T-cell (primary cell): ENCODE measurements around the gene C2orf69. TPM values are rescaled to one million over a fixed set of nuclear protein-coding genes. Genes with fewer than 3 reads are reported as not detected.

Experiments
- ATAC-seq, 4 experiments: fragments of 200-7000 bp in 3 of 4; fragments of 150-1000 bp in 1 of 4; cut with Tn5 transposase; replicated peaks in 1 of 4; 1 replicate in 3 of 4; 2 replicates in 1 of 4; pipeline ENCODE4 v1.10.0; 2021; ENCODE audit warnings: moderate library complexity in 3 of 4, mild to moderate bottlenecking in 2 of 4, moderate number of reproducible peaks in 1 of 4
- CTCF ChIA-PET, 2 donors: fragments of 300-600 bp; sonication (Branson Sonifier 250); formaldehyde crosslinking; loops; one replicate each; lab custom pipeline; 2022; ENCODE audit warnings: antibody characterized with exemption in 2 of 2; lab: Charles Lee
- POLR2A ChIA-PET, 2 donors: fragments of 300-600 bp; sonication (Branson Sonifier 250); formaldehyde crosslinking; loops; one replicate each; lab custom pipeline; 2022; ENCODE audit warnings: antibody characterized with exemption in 2 of 2; lab: Charles Lee
- DNase-seq, 35 experiments: peaks; one replicate each; pipeline versions ENCODE4 v3.0.0 to v3.0.0-alpha.2; 2013 to 2023
- H3K27ac ChIP-seq: one replicate; pipeline ENCODE4 v1.5.1; 2013; ENCODE audit warnings: low read length
- H3K27me3 ChIP-seq, 2 experiments: replicated peaks in 1 of 2; 1 replicate in 1 of 2; 2 replicates in 1 of 2; pipeline versions ENCODE4 v1.6.1 to v1.7.0; 2013; ENCODE audit warnings: low read length in 1 of 2, mixed read lengths in 1 of 2; ENCODE audit not compliant: control insufficient read depth in 2 of 2, insufficient read depth in 2 of 2; ENCODE audit errors: extremely low read depth in 1 of 2
- H3K36me3 ChIP-seq, 2 donors: 1 replicate in 1 of 2; 2 replicates in 1 of 2; pipeline versions ENCODE4 v1.6.1 to v1.7.0; 2013; ENCODE audit warnings: low read length in 1 of 2; ENCODE audit not compliant: control insufficient read depth in 2 of 2, insufficient read depth in 1 of 2; ENCODE audit errors: extremely low read depth in 1 of 2
- H3K4me1 ChIP-seq, 2 experiments: 1 replicate in 1 of 2; 2 replicates in 1 of 2; pipeline versions ENCODE4 v1.6.1 to v1.7.0; 2013; ENCODE audit warnings: low read length in 2 of 2, mixed read lengths in 1 of 2; ENCODE audit not compliant: insufficient read depth in 2 of 2, control insufficient read depth in 1 of 2; ENCODE audit errors: extremely low read depth in 1 of 2
- H3K4me3 ChIP-seq, 2 donors: 1 replicate in 1 of 2; 2 replicates in 1 of 2; pipeline versions ENCODE4 v1.5.1 to v1.7.0; 2013; ENCODE audit warnings: mild to moderate bottlenecking in 2 of 2, low read length in 1 of 2, moderate library complexity in 1 of 2; ENCODE audit not compliant: control insufficient read depth in 1 of 2; ENCODE audit errors: extremely low read depth in 1 of 2
- H3K9me3 ChIP-seq: 2 replicates; pipeline ENCODE4 v1.7.0; 2013
- H3K27ac Mint-ChIP-seq, 2 donors: one replicate each; pipeline ENCODE4 v1.8.0; 2020 to 2021; ENCODE audit warnings: mild to moderate bottlenecking in 2 of 2, mixed read lengths in 2 of 2
- H3K27me3 Mint-ChIP-seq, 2 donors: one replicate each; pipeline ENCODE4 v1.8.0; 2021 to 2022; ENCODE audit warnings: mixed read lengths in 2 of 2
- H3K36me3 Mint-ChIP-seq: one replicate; pipeline ENCODE4 v1.8.0; 2021; ENCODE audit warnings: mixed read lengths
- H3K4me1 Mint-ChIP-seq, 3 donors: one replicate each; pipeline ENCODE4 v1.8.0; 2020 to 2022; ENCODE audit warnings: mixed read lengths in 3 of 3, mild to moderate bottlenecking in 1 of 3
- H3K4me3 Mint-ChIP-seq, 3 donors: one replicate each; pipeline ENCODE4 v1.8.0; 2020 to 2022; ENCODE audit warnings: mild to moderate bottlenecking in 3 of 3, mixed read lengths in 3 of 3, moderate library complexity in 3 of 3
- H3K9me3 Mint-ChIP-seq, 3 donors: one replicate each; pipeline ENCODE4 v1.8.0; 2020 to 2022; ENCODE audit warnings: mixed read lengths in 3 of 3
- WGBS: methylation state at CpG from one replicate; pipeline ENCODE4 v1.1.5; 2013; ENCODE audit warnings: missing lambda C conversion rate; ENCODE audit not compliant: insufficient coverage; 5-methylcytosine and 5-hydroxymethylcytosine counted together
- total RNA-seq, 35 experiments: library from RNA in 6 of 35; stranded (reverse) in 6 of 35; fragments of 120-200 nt in 1 of 35; gene quantifications; one replicate each; pipeline versions ENCODE4 v1.2.1 to v1.2.4 and lab custom pipeline; 2013 to 2026

C2orf69 gene
- total RNA-seq, 5 donors from 2014 or later (not counting 1 experiment from before 2014, with no cell fraction given) = 12.3 to 12.9 (median 12.6) TPM

DNA sequence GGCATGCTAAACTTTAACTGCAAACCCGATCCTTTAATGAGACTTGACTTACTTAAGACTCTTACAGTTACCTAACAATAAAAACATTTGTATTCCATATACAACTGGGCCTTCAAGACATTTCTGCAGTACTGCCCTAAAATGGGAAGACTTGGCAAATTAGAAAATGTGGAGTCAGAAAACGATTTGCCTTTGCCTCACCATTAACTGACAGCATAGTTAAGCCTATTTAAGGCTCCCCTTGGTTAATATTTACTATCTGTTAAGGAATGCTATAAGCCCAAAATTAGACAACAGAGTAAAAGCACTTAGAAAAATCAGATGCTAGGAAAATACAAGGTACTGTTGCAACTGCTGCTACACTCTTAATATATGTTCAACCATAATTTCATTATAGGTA is 25.5 kb downstream of the C2orf69 start:
- Mint-ChIP-seq H3K27ac (no peak overlapping the region), H3K4me1 (peaks cover 0 to 4% (median 2%) of the 10 kb centered on the region in 3 donors), H3K9me3 (no peaks in the 10 kb centered on the region), H3K36me3 (peaks cover 19% of the 10 kb centered on the region), H3K4me3 (no peak overlapping the region), H3K27me3 (no peaks in the 10 kb centered on the region)
- Histone ChIP-seq H3K4me3 (no peak overlapping the region), H3K36me3 (peaks cover 0 to 36% of the 10 kb centered on the region in 2 donors), H3K27ac (no peak overlapping the region), H3K27me3 (no peaks in the 10 kb centered on the region), H3K4me1 (no peaks in the 10 kb centered on the region), H3K9me3 (no peaks in the 10 kb centered on the region)
- POLR2A ChIA-PET = interaction anchor here in 1 of 2 donors (0.6 kb wide), 1 partner anchor 18 kb away, joined by 4 read pairs; no protein-coding TSS in a partner anchor
- ATAC-seq (no peak), DNase-seq (no peak)
- WGBS = no CpG with 5 or more reads among the region's 2 CpGs
- CTCF ChIA-PET = no interaction called here

DNA sequence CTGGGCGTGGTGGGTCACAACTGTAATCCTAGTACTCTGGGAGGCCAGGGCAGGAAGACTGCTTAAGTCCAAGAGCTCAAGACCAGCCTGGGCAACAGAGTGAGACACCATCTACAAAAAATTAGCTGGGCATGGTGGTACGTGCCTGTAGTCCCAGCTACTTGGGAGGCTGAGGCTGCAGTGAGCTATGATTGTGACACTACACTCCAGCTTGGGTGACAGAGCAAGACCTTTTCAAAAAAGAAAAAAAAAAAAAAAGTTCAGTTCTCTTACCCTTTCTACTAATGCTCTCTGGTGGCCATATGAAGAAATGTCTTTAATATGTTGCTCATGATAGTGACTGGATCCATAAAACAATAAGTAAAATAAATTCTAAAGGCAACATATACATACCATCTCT is 29.3 kb downstream of the C2orf69 start:
- Mint-ChIP-seq H3K27ac (no peak overlapping the region), H3K9me3 (no peaks in the 10 kb centered on the region), H3K27me3 (no peaks in the 10 kb centered on the region), H3K4me1 (peaks cover 7 to 10% (median 8%) of the 10 kb centered on the region in 3 donors), H3K36me3 (peaks cover 16% of the 10 kb centered on the region), H3K4me3 (no peak overlapping the region)
- no peaks in the 10 kb centered on the region for H3K4me1 ChIP-seq
- H3K9me3 ChIP-seq = no peaks in the 10 kb centered on the region
- H3K27ac ChIP-seq = no peak overlapping the region
- H3K27me3 ChIP-seq = no peaks in the 10 kb centered on the region
- peaks cover 6 to 36% of the 10 kb centered on the region in 2 donors for H3K36me3 ChIP-seq
- H3K4me3 ChIP-seq = no peak overlapping the region
- 100% methylated on average over 1 of the region's 2 CpGs for WGBS
- DNase-seq = peak in 1 of 35 experiments; percentile 16
- CTCF ChIA-PET = interaction anchor here (0.5 to 1.0 kb wide), 8 partner anchors 9 to 1627 kb away, joined by 3 to 5 read pairs (median 4); no protein-coding TSS in a partner anchor
- POLR2A ChIA-PET = interaction anchor here (0.6 to 0.7 kb wide), 4 partner anchors 10 to 191 kb away, joined by 3 to 5 read pairs (median 4); no protein-coding TSS in a partner anchor
- no peak for ATAC-seq

DNA sequence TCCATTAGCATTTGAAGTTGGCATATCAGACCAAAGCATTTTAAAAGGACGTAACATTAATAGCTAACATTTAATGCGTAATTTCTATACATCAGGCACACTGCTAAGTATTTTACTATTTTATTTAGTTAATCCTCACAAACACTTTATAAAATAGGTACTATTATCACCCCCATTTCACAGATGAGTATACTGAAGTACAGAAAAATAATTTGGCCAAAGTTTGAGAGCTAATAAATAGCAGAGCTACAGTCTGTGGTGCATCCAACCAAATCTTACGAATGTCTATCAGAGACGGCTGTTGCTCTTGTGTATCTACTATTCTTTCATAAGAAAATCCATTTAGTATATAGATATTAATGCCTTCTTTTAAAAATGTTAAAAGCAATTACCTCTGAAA is 32.3 kb downstream of the C2orf69 start:
- ChIA-PET POLR2A (interaction anchor here in 1 of 2 donors (0.7 kb wide), 1 partner anchor 1356 kb away, joined by 5 read pairs; no protein-coding TSS in a partner anchor), CTCF (no interaction called here)
- Mint-ChIP-seq H3K27me3 (no peaks in the 10 kb centered on the region), H3K9me3 (no peaks in the 10 kb centered on the region), H3K36me3 (peaks cover 35% of the 10 kb centered on the region), H3K4me3 (no peak overlapping the region), H3K4me1 (peaks cover 14 to 25% (median 21%) of the 10 kb centered on the region in 3 donors), H3K27ac (no peak overlapping the region)
- ATAC-seq (no peak), DNase-seq (no peak)
- Histone ChIP-seq H3K27ac (no peak overlapping the region), H3K36me3 (peaks cover 6 to 47% of the 10 kb centered on the region in 2 donors), H3K4me3 (no peak overlapping the region), H3K9me3 (no peaks in the 10 kb centered on the region), H3K27me3 (no peaks in the 10 kb centered on the region), H3K4me1 (no peaks in the 10 kb centered on the region)
- WGBS = no CpG with 5 or more reads among the region's 4 CpGs

DNA sequence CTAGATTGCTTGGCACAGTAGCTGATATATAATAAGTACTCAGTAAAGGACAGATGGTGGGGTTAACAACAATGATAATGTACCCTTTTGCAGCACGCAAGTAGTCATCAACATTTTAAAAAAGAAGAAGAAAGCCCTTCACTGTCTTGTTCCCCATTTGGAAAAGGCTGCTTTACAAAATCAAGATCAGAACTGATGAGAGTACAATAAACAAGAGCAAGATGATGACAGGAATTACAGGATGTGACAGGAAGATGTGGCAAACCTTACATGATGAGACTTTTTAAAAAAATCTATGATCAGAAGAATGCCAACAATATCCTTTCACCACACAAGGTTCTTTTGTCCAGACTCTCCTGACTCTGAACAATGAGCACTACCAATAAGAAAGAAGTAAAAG is 35.1 kb downstream of the C2orf69 start:
- no peak overlapping the region for H3K27ac Mint-ChIP-seq
- peaks cover 14 to 36% (median 28%) of the 10 kb centered on the region in 3 donors for H3K4me1 Mint-ChIP-seq
- peaks cover 29% of the 10 kb centered on the region for H3K36me3 Mint-ChIP-seq
- no peak overlapping the region for H3K4me3 Mint-ChIP-seq
- ChIA-PET POLR2A (no interaction called here), CTCF (no interaction called here)
- H3K4me3 ChIP-seq = no peak overlapping the region
- H3K27ac ChIP-seq = no peak overlapping the region
- no peak for ATAC-seq
- no peaks in the 10 kb centered on the region for H3K27me3 ChIP-seq
- H3K27me3 Mint-ChIP-seq = no peaks in the 10 kb centered on the region
- no peak for DNase-seq
- WGBS = 100% methylated on average over 1 of the region's 1 CpG
- peaks cover 6 to 44% of the 10 kb centered on the region in 2 donors for H3K36me3 ChIP-seq
- H3K9me3 ChIP-seq = no peaks in the 10 kb centered on the region
- H3K9me3 Mint-ChIP-seq = no peaks in the 10 kb centered on the region
- no peaks in the 10 kb centered on the region for H3K4me1 ChIP-seq

DNA sequence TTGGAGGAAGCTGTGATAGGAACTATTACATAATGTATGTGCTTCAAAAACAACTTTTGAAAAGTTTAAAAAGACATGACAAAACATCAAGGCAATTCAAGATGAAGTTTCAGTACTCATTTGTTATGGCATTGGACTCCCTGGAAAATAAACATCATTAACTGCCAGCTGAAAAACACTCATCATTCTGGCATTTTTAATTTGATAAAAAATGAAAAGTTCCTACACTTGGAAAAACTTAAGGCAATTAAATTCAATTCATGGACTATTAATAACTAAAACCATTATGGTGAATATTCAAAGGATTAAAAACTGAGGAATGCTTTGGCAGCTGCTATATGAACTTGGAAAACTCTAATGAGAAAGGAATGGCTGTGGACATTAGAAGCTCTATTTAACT is 35.7 kb downstream of the C2orf69 start:
- Mint-ChIP-seq H3K4me1 (peaks cover 14 to 39% (median 29%) of the 10 kb centered on the region in 3 donors), H3K9me3 (no peaks in the 10 kb centered on the region), H3K36me3 (peaks cover 29% of the 10 kb centered on the region), H3K27ac (no peak overlapping the region), H3K4me3 (no peak overlapping the region), H3K27me3 (no peaks in the 10 kb centered on the region)
- ChIA-PET POLR2A (interaction anchor here in 1 of 2 donors (0.6 kb wide), 1 partner anchor 12 kb away, joined by 3 read pairs; no protein-coding TSS in a partner anchor), CTCF (interaction anchor here (0.6 to 0.7 kb wide), 2 partner anchors 12 to 1650 kb away, joined by 3 read pairs; no protein-coding TSS in a partner anchor)
- no peaks in the 10 kb centered on the region for H3K9me3 ChIP-seq
- no peaks in the 10 kb centered on the region for H3K4me1 ChIP-seq
- H3K4me3 ChIP-seq = no peak overlapping the region
- no peaks in the 10 kb centered on the region for H3K27me3 ChIP-seq
- ATAC-seq (no peak), DNase-seq (no peak)
- peaks cover 6 to 44% of the 10 kb centered on the region in 2 donors for H3K36me3 ChIP-seq
- H3K27ac ChIP-seq = no peak overlapping the region

DNA sequence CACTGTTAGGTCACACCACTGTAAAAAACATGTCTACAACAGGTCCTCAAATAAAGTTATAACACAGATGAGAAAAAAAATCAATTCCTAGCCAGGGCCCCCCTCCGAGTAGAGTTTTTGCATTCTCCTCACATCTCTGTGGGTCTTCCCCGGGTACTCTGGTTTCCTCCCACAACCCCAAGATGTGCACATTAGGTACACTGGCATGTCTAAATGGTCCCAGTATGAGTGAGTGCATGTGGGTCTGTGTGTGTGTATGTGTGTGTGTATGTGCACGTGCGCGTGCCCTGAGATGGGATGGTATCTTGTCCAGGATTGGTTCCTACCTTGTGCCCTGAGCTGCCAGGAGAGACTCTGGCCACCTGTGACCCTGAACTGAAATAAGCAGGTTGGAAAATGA is 39.3 kb downstream of the C2orf69 start:
- ChIA-PET POLR2A (interaction anchor here in 1 of 2 donors (0.6 kb wide), 1 partner anchor 17 kb away, joined by 3 read pairs; no protein-coding TSS in a partner anchor), CTCF (interaction anchor here (0.7 kb wide), 2 partner anchors 9 to 34 kb away, joined by 3 read pairs; no protein-coding TSS in a partner anchor)
- Mint-ChIP-seq H3K4me3 (no peak overlapping the region), H3K9me3 (no peaks in the 10 kb centered on the region), H3K36me3 (peaks cover 23% of the 10 kb centered on the region), H3K4me1 (peaks cover 26 to 61% (median 52%) of the 10 kb centered on the region in 3 donors), H3K27me3 (no peaks in the 10 kb centered on the region), H3K27ac (no peak overlapping the region)
- Histone ChIP-seq H3K4me3 (no peak overlapping the region), H3K4me1 (peaks cover 10 to 12% of the 10 kb centered on the region in 2 experiments), H3K9me3 (no peaks in the 10 kb centered on the region), H3K27ac (no peak overlapping the region), H3K36me3 (peaks cover 0 to 27% of the 10 kb centered on the region in 2 donors), H3K27me3 (no peaks in the 10 kb centered on the region)
- 97% methylated on average over 3 of the region's 5 CpGs for WGBS
- ATAC-seq (no peak), DNase-seq (no peak)
